Thoracic aorta (tissue), 2 donors: ENCODE measurements around the gene ZNRD2. TPM values are rescaled to one million over a fixed set of nuclear protein-coding genes. Genes with fewer than 3 reads are reported as not detected.
A peak's percentile ranks its signal among the peaks of the same experiment; 100 is the strongest.

Source experiments
- ATAC-seq: fragments of 150-250 bp; one replicate; pipeline ENCODE4 v1.8.0; 2017; ENCODE audit warnings: low read depth; ENCODE audit not compliant: insufficient number of reproducible peaks, low FRiP score
- DNase-seq: peaks from one replicate; pipeline ENCODE4 v3.0.0-alpha.2; 2020; ENCODE audit warnings: low spot score
- H3K27ac ChIP-seq, 2 donors: fragments of 200-600 bp; sonication (generic); 1 replicate in 1 of 2; 2 replicates in 1 of 2; pipeline ENCODE4 v1.5.1; 2016; ENCODE audit warnings: mild to moderate bottlenecking in 2 of 2, moderate library complexity in 2 of 2
- H3K27me3 ChIP-seq: fragments of 200-600 bp; sonication (generic); replicated peaks from 2 replicates; pipeline ENCODE4 v1.6.0; 2016; ENCODE audit warnings: mild to moderate bottlenecking; ENCODE audit not compliant: insufficient read depth
- H3K36me3 ChIP-seq: fragments of 200-600 bp; sonication (generic); one replicate; pipeline ENCODE4 v1.5.1; 2016
- H3K4me1 ChIP-seq, 2 donors: fragments of 200-600 bp; sonication (generic); 1 replicate in 1 of 2; 2 replicates in 1 of 2; pipeline versions ENCODE4 v1.5.1 to v1.6.0; 2016; ENCODE audit warnings: low read depth in 2 of 2, mild to moderate bottlenecking in 1 of 2; ENCODE audit not compliant: control insufficient read depth in 1 of 2
- H3K4me3 ChIP-seq: fragments of 200-600 bp; sonication (generic); 2 replicates; pipeline ENCODE4 v1.5.1; 2016; ENCODE audit warnings: mild to moderate bottlenecking
- H3K9me3 ChIP-seq: fragments of 200-600 bp; sonication (generic); 2 replicates; pipeline ENCODE4 v1.5.1; 2016
- CTCF ChIP-seq: fragments of 200-600 bp; sonication (generic); IDR thresholded peaks from one replicate; pipeline ENCODE4 v1.5.1; 2019; ENCODE audit warnings: antibody characterized with exemption
- total RNA-seq, 2 donors: library from RNA; depleted of rRNA; stranded (reverse); fragments of >200 nt; gene quantifications; one replicate each; pipeline versions ENCODE4 v1.1.0 to v1.2.3, GENCODE V29; 2016

Gene ZNRD2
- total RNA-seq, 2 donors from 2014 or later: 38.4 to 51.7 TPM

GRCh38 chr11:65558930-65559509 is 11.3 kb upstream of the ZNRD2 start:
- Histone ChIP-seq H3K27me3 (no peaks in the 10 kb centered on the region), H3K9me3 (no peaks in the 10 kb centered on the region), H3K4me3 (peak overlapping the region; percentile 80), H3K36me3 (no peaks in the 10 kb centered on the region), H3K4me1 (peaks cover 42 to 70% of the 10 kb centered on the region in 2 donors), H3K27ac (peak overlapping the region; percentile 96 to 99)
- TF ChIP-seq CTCF: no peak
- ATAC-seq (peak; percentile 37), DNase-seq (peak; percentile 41)

GRCh38 chr11:65559535-65559934 is 10.7 kb upstream of the ZNRD2 start:
- Histone ChIP-seq H3K4me1 (peaks cover 39 to 65% of the 10 kb centered on the region in 2 donors), H3K4me3 (peak overlapping the region; percentile 80), H3K36me3 (no peaks in the 10 kb centered on the region), H3K27ac (peak overlapping the region; percentile 96 to 99), H3K27me3 (no peaks in the 10 kb centered on the region), H3K9me3 (no peaks in the 10 kb centered on the region)
- no peak for DNase-seq
- no peak for TF ChIP-seq CTCF
- no peak for ATAC-seq

GRCh38 chr11:65559951-65560537 is 10.2 kb upstream of the ZNRD2 start:
- no peaks in the 10 kb centered on the region for H3K9me3 ChIP-seq
- TF ChIP-seq CTCF: no peak
- ATAC-seq: no peak
- peak; percentile 30 for DNase-seq
- H3K4me3 ChIP-seq: peak overlapping the region; percentile 13
- peaks cover 36 to 60% of the 10 kb centered on the region in 2 donors for H3K4me1 ChIP-seq
- H3K27me3 ChIP-seq: no peaks in the 10 kb centered on the region
- H3K36me3 ChIP-seq: no peaks in the 10 kb centered on the region
- H3K27ac ChIP-seq: peak overlapping the region; percentile 96 to 99

DNA sequence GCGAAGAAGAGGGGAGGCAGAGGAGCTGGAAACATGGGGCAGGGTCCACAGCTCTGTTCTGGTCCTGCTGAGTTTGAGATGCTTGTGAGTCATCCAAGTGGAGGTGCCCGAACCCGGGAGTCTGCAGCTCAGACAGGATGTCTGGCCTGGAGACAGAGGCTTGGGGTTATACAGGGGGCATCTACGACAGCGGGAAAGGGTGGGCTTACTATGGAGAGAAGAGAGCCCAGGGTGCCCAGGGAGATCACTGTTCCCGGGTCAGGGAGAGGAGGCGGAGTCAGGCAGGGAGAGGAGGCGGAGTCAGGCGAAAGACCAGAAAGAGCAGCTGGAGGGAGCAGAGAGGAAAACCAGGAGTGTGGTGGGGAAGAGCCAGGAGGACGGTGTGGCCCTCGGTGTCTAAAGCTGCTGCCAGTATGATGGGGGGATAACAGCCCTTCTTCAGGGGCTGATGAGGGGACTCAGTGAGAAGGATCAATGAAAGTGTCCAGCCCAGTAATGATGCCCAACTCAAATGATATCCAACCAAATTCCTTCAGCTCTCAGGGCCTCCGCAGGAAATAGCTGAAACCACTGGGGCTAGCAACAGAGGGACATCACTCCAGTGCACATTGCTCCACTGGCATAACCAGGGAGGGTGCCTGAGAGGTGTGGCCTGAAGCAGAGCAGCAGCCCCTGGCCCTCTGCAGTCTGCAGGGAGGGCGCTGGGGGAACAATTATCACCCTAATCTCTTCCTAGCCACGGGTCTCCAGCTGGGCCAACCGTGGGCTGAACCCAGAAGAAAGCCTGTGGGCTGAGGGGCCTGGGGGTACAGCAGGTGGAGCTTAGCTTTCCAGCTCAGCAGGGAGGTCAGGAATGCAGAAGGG is 9.5 kb upstream of the ZNRD2 start:
- ATAC-seq (no peak), DNase-seq (peak; percentile 17)
- no peaks in the 10 kb centered on the region for H3K9me3 ChIP-seq
- H3K4me1 ChIP-seq: peaks cover 28 to 58% of the 10 kb centered on the region in 2 donors
- H3K27me3 ChIP-seq: no peaks in the 10 kb centered on the region
- no peaks in the 10 kb centered on the region for H3K36me3 ChIP-seq
- TF ChIP-seq CTCF: no peak
- H3K27ac ChIP-seq: peak overlapping the region; percentile 96 to 99
- peak overlapping the region; percentile 13 for H3K4me3 ChIP-seq

GRCh38 chr11:65562020-65562419 is 8.3 kb upstream of the ZNRD2 start:
- TF ChIP-seq CTCF: no peak
- Histone ChIP-seq H3K27me3 (no peaks in the 10 kb centered on the region), H3K36me3 (no peaks in the 10 kb centered on the region), H3K9me3 (no peaks in the 10 kb centered on the region), H3K4me1 (peaks cover 23 to 58% of the 10 kb centered on the region in 2 donors), H3K27ac (peak overlapping the region; percentile 96 to 99), H3K4me3 (no peak overlapping the region)
- ATAC-seq: no peak
- no peak for DNase-seq
